Suppressor macrophage (primary cell): ENCODE results near the gene TLR2.

Experiments used
- DNase-seq, 4 experiments: peaks; one replicate each; pipeline ENCODE4 v3.0.0-alpha.2; 2020 to 2022
- total RNA-seq, 17 experiments: gene quantifications; one replicate each; lab custom pipeline; 2026; ENCODE audit warnings: mixed read lengths in 6 of 17, inconsistent platforms in 3 of 17; lab: John Stamatoyannopoulos, UW

TLR2 gene
- 48.6 to 316 (median 147) reads per million in 17 experiments for total RNA-seq

DNA sequence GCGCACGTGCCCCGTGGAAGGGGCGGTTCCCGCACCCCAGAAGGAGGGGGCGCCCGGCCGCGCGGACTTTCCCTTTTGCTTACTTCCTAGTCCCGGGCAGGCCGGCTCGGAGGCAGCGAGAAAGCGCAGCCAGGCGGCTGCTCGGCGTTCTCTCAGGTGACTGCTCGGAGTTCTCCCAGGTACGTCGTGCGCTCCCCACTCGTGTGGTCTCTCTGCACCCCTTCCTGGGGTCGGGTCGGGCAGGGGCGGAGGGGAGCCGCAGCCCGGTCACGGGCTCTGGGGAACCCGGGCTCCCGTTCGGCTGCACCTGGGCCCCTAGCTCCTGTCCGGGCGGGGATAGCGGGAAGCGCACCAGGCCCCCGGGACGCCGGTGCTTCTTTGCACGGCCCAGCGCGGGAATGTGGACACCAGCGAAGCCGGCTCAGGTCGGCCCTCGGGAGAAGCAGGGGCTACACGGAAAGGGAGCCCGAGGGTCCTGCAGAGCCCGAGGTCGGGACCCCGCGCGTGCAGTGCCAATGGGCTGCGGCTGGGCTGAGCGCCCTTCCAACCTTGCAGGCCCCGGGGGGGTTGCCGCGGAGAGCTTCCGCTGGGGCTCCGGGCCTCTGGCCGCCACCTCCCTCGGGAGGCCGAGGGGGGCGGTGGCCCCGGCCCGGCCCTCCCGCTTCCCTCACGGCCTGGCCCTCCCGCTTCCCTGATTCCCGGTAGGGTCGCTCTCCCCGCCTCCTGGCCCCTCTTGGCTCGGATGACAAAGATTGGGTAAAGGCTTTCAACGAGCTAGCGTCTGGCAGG lies at the start of gene TLR2:
TLR2 (plus strand) TSS at position 99 of the 789 bp plus-strand sequence. CDS start 18,628 bp downstream, outside the sequence.
- peak; percentile 78 to 94 (median 88) for DNase-seq

DNA sequence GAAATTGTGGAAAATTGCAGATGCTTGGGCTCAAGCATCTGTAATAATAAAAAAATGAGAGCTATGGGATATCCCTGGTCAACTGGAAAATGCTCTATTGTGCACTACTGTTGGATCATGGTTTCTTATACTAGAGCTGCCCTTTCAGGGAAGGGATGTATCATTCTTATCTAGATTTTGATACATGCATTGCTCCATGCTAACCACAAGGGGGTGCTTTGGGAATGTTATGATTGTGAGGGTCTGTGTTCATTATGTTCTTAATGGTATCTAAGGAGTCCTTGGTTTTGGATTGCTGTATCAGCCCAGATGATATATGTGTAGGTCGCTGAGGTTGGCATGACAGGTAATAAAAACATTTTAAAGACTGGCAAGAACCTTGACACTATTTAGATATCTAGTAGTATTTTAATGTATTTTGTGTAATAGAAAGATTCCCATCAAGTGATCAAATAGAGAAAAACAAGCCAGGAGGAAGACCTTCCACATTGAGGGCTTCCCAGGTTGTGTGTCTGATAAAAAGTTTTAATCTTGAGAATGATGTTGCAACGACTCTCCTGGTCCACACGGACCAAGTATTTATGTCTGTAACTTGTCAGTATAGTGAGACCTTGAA lies 49.2 kb upstream of the TLR2 start:
- DNase-seq: peak; percentile 32 to 71 (median 49)

- no peak for DNase-seq
Observed at GRCh38 chr4:153635846-153636245, 48.2 kb upstream of the TLR2 start.

GRCh38 chr4:153637201-153637600 lies 46.9 kb upstream of the TLR2 start:
- DNase-seq: no peak

- no peak for DNase-seq
Observed at GRCh38 chr4:153638011-153638410, 46.1 kb upstream of the TLR2 start.

DNA sequence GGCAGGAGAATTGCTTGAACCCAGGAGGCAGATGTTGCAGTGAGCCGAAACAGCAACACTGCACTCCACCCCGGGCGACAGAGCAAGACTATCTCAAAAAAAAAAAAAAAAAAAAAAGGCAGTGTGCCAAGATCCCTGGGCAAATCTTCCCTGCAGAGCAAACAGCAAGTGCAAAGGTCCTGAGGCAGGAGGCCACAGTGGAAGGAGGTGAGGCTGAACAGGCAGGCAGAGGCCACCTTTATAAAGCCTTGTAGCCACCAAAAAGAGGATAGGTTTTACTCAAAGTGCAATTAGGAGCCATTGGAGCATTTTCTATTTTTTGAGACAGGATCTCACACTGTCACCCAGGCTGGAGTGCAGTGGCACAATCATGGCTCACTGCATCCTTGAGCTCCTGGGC lies 45.1 kb upstream of the TLR2 start:
- DNase-seq: no peak

DNA sequence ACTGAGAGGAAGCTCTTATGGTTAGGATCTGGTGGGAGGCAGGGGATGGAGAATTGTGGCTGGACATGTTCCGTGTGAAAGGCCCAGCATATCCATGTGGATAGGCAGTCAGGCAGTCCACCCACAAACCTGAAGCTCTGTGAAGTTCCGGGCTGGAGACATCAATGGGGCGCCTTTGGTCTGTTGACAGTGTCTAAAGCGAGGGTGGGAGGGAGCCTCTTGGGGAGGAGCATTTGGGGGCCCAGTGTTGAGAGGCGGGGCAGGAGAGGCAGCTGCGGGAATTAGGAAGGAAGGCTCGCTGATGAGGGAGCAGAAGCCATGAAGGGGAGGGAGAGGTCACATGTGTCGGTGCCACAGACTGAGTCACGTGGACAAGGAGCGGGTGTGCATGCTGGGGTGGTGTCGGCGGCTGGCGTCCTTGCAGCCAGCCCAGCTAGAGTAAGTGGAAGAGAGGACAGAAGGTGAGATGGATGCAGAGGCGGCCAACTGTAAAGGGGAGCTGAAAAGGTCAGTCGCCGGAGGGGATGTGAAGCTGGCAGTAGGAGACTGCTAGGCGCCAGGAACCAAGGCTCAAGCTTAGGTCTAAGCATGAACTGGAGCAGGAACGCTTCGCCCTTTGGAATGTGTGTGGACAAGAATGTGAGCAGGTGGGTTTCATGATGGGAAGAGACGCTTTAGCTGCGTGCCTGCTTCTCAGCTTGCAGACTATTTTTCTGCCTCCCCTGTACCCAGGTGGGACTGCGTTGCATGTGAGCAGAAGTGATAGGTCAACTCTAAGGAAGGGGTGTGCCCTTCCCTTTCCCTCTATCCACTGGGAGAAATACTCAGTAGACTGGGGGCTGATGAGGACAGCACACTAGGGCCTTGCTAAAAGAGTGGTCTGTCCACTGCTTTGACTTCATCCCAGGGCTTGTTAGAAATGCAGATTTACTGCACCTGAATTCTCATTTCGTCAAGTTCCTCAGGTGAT lies 44.0 kb upstream of the TLR2 start:
- DNase-seq: no peak

DNA sequence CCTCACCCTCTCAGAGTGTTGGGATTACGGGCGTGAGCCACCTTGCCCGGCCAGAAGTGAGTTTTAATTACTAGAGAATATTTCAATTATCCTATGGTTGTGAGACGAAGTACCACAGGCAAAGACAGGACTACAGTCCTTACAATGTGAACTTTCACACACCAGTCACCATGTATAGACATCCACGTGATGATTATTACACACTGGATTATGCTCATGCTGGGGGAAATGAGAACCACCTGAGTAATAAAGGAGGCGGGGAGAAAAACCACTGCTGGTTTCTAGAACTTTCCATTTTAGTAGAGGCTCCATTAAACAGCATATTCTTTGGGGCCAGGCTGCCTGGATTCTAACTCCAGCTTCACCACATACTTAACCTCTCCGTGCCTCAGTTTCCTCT lies 42.5 kb upstream of the TLR2 start:
- DNase-seq: no peak

DNA sequence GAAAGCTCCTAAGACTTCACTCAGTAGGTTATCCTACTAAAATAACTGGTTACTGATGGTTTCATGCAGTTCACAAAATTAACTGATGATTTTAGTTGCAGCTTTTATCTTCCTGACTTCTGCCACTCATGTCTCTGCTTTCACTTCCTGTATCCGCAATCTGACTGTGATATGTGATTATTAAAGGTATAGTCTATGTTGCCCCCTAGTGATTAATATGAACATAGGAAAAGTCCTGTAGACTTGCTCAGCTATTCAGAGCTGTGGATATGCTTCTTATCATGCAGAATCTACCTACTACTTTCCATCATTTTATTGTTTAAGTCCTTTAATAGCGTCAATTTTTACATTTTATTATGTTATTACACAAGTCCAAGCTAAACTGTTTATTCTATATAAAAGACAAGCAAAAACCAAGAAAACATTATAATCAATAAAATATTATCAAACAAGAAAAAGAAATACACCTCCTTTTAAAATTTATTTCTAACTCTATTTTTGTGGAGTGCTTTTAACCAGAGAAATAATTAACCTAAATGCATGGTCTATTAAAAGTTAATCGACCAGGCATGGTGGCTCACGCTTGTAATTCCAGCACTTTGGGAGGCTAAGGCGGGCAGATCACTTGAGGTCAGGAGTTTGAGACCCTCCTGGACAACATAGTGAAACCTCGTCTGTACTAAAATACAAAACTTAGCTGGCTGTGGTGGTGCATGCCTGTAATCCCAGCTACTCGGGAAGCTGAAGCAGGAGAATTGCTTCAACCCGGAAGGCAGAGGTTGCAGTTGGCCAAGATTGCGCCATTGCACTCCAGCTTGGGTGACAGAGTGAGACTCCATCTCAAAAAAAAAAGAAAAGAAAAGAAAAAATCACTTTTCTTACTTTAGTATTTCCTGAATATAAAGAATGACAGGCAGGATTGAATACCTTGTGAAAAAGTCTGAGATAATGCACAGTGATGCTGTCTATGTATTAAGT lies 40.4 kb upstream of the TLR2 start:
- DNase-seq: peak in 3 of 4 experiments; percentile 40 to 71 (median 69)

- DNase-seq: no peak
Observed at GRCh38 chr4:153645183-153645582, 38.9 kb upstream of the TLR2 start.

DNA sequence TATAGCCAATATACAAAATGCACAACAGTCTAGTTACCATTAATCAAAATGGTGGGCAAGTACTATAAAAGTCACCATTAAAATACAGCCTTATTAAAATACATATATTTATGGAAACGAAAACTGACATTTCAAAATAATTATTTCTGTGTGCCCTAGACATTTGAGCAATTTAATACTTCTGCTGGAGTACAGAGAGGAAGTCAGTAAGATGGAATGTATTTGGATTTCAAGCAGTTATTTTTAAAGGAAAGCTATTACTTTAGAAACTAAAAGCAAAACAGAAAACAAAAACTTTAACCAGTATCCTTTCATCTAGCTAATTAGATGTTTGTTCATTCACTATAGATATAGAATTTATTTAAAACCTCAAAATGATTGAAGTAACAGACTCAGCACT lies 37.8 kb upstream of the TLR2 start:
- DNase-seq: peak in 1 of 4 experiments; percentile 46

- DNase-seq: no peak
Observed at GRCh38 chr4:153646978-153647377, 37.1 kb upstream of the TLR2 start.

- DNase-seq: no peak
Observed at GRCh38 chr4:153647975-153648374, 36.1 kb upstream of the TLR2 start.

DNA sequence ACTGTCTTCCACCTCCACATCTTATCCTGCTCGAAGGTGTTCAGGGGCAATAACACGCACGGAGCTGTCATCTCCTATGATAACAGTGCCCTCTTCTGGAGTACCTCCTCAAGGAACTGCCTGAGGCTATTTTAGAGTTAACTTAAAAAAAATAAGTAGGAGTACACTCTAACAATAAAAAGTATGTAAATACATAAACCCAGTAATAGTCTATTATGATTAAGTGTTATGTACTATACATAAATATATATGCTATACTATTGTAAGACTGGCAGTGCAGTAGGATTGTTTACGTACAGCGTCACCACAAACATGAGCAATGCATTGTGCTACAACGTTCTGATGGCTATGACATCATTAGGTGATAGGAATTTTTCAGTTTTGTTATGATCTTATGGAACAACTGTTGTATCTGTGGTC lies 34.5 kb upstream of the TLR2 start:
- DNase-seq: peak in 3 of 4 experiments; percentile 39 to 50 (median 49)

- peak in 2 of 4 experiments; percentile 28 to 38 for DNase-seq
Observed at GRCh38 chr4:153651116-153651515, 33.0 kb upstream of the TLR2 start.

DNA sequence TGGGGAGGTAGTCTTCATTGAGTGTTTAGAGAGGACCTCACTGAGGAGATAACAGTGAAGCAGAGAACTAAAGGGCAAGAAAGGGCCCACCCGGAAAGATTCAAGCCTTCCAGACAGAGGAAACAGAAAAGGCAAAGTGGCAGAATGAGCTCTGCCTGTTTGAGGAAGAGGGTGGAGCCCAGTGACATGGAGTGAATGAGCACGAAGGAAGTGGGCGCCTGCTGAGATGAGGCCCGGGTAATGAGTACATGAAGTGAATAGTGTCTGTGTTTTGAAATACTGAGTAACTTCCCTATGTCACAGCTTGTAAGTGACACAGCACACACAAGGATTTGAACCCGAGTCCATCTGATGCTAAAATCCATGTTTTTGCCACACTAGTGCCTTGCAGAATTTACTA lies 32.5 kb upstream of the TLR2 start:
- DNase-seq: peak; percentile 92 to 97 (median 95)

- peak; percentile 83 to 97 (median 92) for DNase-seq
Observed at GRCh38 chr4:153652051-153652784, 31.9 kb upstream of the TLR2 start.

GRCh38 chr4:153655002-153655541 lies 29.0 kb upstream of the TLR2 start:
- peak in 1 of 4 experiments; percentile 15 for DNase-seq

DNA sequence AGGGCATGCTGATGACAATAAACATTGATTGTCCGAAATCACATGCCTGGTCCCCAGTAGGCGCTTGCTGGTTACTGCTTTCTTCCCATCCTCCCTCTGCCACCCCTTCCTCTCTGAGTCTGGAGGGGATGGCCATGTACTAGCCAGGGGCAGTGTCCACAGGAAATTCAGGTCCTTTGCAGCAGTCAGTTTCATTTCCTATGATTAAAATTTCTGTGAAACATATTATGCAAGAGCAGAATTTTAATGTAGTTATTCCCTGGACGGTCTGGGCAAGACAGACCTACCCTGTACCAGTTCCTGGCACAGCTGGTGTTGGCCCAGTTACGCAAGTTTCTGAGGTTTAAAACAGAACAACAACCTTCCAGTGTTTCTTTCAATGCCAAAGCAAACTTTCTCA lies 28.2 kb upstream of the TLR2 start:
- DNase-seq: peak; percentile 58 to 83 (median 73)

DNA sequence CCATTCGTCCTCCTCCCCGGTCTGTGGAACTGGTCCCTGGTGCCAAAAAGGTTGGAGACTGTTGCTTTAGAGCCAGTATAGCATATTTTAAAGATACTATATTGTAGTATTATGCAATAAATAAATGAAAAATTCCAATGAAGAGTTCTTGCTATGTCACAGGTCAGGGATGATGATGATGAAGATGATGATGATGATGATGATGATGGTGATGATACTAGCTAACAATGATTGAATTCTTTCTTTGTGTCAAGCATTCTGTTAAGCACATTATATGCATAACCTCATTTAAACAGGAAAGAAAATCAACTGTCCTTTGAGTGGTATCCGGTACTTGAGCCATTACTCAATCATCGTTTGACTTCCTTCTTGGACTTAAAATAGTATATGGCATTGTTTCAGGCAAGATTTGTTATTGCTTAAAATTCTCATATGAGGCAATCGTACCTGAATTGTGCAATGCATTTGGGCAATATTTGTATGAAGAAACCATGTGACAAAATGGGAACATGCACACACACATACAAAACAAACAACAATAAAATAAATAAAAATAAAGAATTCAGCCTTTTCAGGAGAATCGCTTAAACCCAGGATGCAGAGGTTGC lies 22.8 kb upstream of the TLR2 start:
- peak; percentile 57 to 95 (median 90) for DNase-seq
